PFSK-1 (cell line): ENCODE measurements around the gene PSORS1C1.

Experiments used
- FOXP2 ChIP-seq: optimal IDR thresholded peaks from 2 replicates; pipeline ENCODE3; 2011; ENCODE audit warnings: borderline replicate concordance, control low read depth, inconsistent platforms; ENCODE audit not compliant: insufficient read depth; ENCODE audit errors: extremely low read length, extremely low read depth
- POLR2AphosphoS5 ChIP-seq: IDR thresholded peaks from 2 replicates; pipeline ENCODE4 v1.6.1; 2012; ENCODE audit warnings: low read depth, mild to moderate bottlenecking, control low read depth, low read length, moderate library complexity
- REST ChIP-seq, 2 experiments: IDR thresholded peaks; 2 replicates each; pipeline versions ENCODE4 v1.6.1 to v1.8.0; 2011 to 2012; ENCODE audit warnings: low read depth in 2 of 2, low read length in 2 of 2, control low read depth in 1 of 2, inconsistent platforms in 1 of 2, mild to moderate bottlenecking in 1 of 2, moderate library complexity in 1 of 2; ENCODE audit not compliant: insufficient read depth in 1 of 2
- SIN3A ChIP-seq: IDR thresholded peaks from 2 replicates; pipeline ENCODE4 v1.6.1; 2012; ENCODE audit warnings: mild to moderate bottlenecking, low read length, moderate library complexity, borderline replicate concordance; ENCODE audit not compliant: insufficient read depth
- TAF1 ChIP-seq: IDR thresholded peaks from 2 replicates; pipeline ENCODE4 v1.6.1; 2012; ENCODE audit warnings: low read length, control low read depth, borderline replicate concordance; ENCODE audit not compliant: insufficient read depth

Gene PSORS1C1

GRCh38 chr6:31186052-31186734 lies 71.6 kb downstream of the PSORS1C1 start:
- TF ChIP-seq TAF1 = no peak
- TF ChIP-seq SIN3A = no peak
- no peak for TF ChIP-seq FOXP2
- TF ChIP-seq POLR2AphosphoS5 = no peak
- no peak for TF ChIP-seq REST (IDR thresholded peaks at IDR 0.05; ENCODE audit: insufficient read depth in 1 of 2, low read depth in 2 of 2, low read length in 2 of 2)

- TF ChIP-seq POLR2AphosphoS5 (no peak), REST (IDR thresholded peaks at IDR 0.05; ENCODE audit: insufficient read depth in 1 of 2, low read depth in 2 of 2, low read length in 2 of 2) (no peak), SIN3A (no peak), FOXP2 (no peak), TAF1 (no peak)
These were observed 73.2 kb downstream of the PSORS1C1 start for GRCh38 chr6:31187780-31188194.
